NCI-H2107 (cell line): ENCODE results near the gene PGBD1.
A peak's percentile ranks its signal among the peaks of the same experiment; 100 is the strongest.

Experiments used
- DNase-seq: peaks from one replicate; lab custom pipeline; 2025; lab: John Stamatoyannopoulos, UW

Gene PGBD1

DNA sequence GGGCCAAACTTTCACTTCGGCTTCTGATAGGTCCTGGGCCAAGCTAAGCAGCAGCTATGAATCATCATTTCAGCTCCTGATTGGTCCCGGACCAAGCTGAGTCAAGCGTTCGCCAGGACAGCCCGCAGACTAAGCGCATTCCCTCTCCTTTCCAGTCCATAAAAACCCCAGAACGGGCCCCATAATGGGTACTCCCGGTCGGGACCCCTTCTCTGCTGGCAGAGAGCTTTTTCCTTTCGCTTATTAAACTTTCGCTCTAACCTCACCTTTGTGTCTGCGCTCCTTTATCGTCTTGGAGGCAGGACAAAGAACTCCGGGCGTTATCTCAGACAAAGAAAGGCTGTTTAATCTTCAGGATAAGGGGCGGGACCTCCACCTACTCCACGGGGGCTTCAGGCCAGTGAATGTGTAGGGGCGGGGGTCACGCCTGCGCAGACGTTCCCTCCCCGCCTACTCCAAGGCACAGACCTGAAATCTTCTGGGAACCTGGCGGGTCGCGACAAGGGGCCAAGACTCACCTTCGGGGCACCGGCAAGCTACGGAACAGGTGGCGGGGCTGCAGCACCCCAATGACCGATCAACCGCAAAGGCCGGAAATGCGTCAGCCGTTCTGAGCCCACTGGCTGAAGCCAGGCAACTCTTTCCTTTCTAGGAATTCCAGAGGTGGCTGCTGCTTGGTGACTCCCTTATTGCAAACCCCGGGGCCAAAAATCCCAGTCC is 54.4 kb downstream of the PGBD1 start, which contains the start of gene ZSCAN31:
ZSCAN31 (minus strand) TSS at position 585 of the 720 bp plus-strand sequence. CDS start 6,465 bp downstream, outside the sequence.
- peak; percentile 25 for DNase-seq

- peak; percentile 4 for DNase-seq
Observed at GRCh38 chr6:28336284-28337120, 55.1 kb downstream of the PGBD1 start.

GRCh38 chr6:28337121-28337520 is 55.7 kb downstream of the PGBD1 start:
- DNase-seq, result no peak

DNA sequence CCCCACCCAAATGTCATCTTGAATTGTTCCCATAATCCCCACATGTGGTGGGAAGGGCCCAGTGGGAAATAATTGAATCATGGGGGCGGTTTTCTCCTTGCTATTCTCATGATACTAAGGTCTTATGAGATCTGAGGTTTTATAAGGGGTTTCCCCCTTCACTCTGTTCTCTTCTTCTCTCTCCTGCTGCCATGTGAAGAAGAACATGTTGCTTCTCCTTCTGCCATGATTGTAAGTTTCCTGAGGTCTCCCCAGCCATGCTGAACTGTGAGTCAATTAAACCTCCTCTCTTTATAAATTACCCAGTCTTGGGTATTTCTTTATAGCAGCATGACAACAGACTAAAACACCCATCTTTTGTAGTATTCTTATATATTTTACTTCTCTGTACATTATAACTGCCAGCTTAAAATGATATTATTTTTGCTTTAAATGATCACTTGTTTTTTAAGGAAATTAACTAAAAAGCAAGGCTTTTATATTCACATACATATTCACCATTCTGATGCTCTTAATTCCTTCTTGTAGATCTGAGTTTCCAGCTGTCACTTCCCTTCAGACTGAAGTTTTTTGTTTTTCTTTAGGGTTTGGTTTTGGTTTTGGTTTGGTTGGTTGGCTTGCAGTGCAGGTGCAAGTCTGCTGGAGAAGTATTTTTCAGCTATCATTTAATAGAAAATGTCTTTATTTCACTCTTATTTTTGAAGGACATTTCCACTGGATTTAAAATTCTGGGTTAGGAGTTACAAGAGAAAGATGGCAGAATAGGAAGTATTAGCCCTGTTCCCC is 59.1 kb downstream of the PGBD1 start:
- DNase-seq, result no peak

- no peak for DNase-seq
Observed at GRCh38 chr6:28343898-28344677, 62.7 kb downstream of the PGBD1 start.

GRCh38 chr6:28345201-28345600 is 63.8 kb downstream of the PGBD1 start:
- no peak for DNase-seq

DNA sequence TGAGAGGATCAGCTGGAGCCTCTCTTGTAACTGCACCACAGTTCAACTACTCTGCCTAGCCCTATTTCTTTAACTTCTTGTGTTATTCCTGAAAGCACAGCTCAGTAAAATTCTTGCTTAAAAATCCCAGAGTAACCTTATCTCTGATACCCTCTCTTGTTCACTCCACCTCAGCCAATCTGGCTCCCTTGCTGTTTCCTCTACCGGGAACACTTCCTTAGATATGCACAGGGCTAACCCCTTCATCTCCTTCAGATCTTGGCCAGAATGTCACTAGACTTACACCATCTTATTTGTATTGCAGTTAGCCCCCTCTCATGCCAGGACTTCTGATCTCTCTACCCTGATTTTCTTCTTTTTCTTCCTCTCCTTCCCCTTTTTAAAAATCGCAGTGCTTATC is 65.7 kb downstream of the PGBD1 start:
- no peak for DNase-seq

GRCh38 chr6:28349344-28349891 is 68.0 kb downstream of the PGBD1 start:
- no peak for DNase-seq

DNA sequence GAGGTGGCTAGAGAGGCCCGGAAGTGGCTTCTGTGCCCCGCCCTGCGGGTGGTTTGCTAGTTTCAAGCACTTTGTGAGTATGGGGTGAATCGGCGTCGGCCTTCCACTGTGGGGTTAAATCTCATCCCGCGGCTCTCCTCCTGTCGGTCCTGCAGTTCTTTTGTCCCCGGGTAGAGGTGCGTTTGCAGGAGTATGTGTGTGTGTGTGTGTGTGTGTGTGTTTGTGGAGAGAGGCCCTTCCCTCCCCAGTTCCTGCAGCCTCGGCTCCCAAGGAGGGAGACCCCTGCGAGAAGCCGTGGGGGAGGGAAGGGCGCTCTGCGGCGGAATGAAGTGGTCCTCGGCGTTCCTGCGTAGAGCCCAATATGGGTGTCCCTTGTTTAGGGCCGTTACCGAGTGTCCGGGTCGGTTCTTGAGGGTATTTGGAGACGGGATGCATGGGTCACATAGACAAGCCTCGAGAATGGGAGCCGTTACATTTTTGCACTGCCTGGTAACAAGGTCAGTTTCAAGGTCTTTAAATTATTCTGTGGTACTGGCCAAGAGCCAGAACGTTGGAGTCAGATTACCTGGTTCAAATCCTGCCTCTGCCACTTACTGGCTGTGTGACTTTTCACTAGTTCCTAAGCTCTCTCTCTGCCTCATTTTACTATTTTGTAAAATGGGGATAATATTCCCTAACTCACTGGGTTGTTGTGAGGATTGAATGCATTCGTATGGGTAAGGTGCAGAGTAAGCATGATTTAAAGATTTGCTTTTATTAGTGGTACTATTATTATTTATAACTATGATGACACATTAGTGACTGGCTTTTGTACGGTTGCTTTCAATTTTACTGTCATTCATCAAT is 68.7 kb downstream of the PGBD1 start, which contains the start of gene ZKSCAN3:
ZKSCAN3 (plus strand) TSS at position 56 of the 846 bp plus-strand sequence. CDS start 9,640 bp downstream, outside the sequence.
- DNase-seq, result peak; percentile 3

DNA sequence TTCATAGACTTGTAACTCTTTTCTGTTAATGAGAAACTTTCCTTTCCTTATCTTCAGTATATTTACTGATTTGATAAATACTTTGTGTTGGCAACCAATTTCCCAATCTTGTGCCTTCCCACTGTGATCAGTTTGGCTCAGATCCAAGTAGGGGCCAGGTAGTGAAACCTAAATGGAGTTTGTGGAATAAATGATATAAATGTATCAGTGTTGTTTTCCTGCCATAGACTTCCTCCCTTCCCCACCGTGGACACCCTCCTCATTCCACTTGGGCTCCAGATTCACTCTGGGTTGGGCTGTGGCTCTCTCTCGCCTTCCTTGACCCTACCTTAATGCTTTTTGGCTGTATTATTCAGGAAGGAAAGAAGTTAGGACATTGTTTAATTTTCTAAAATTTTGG is 69.7 kb downstream of the PGBD1 start:
- DNase-seq, result no peak

- DNase-seq, result no peak
Observed at GRCh38 chr6:28351493-28351925, 70.1 kb downstream of the PGBD1 start.
